Activated CD4-positive, alpha-beta memory T cell treated with anti-CD3 and anti-CD28 coated beads, Interleukin-2, amount 10 ng/mL, durations not matched to agents 7 days and 5 days (primary cell): ENCODE data around the gene DOC2B. TPM values are rescaled to one million over a fixed set of nuclear protein-coding genes. Genes with fewer than 3 reads are reported as not detected.
"Not testable (repeated sequence)": the region's sequence is repeated elsewhere in the genome, so short reads cannot be mapped to it uniquely, and the experiment has no call there.

Experiments used
- CTCF ChIA-PET: fragments of 350-600 bp; sonication (Branson Sonifier 250); formaldehyde crosslinking; loops from one replicate; lab custom pipeline; 2021; ENCODE audit warnings: antibody characterized with exemption, inconsistent platforms; lab: Charles Lee
- POLR2A ChIA-PET: fragments of 350-600 bp; sonication (Branson Sonifier 250); formaldehyde crosslinking; loops from one replicate; lab custom pipeline; 2021; ENCODE audit warnings: antibody characterized with exemption; lab: Charles Lee
- DNase-seq: peaks from one replicate; pipeline ENCODE4 v3.0.0-alpha.2; 2020
- H3K27ac Mint-ChIP-seq: one replicate; pipeline ENCODE4 v1.8.0; 2021; ENCODE audit warnings: mild to moderate bottlenecking, mixed read lengths
- H3K27me3 Mint-ChIP-seq: one replicate; pipeline ENCODE4 v1.8.0; 2021; ENCODE audit warnings: mixed read lengths
- H3K36me3 Mint-ChIP-seq: one replicate; pipeline ENCODE4 v1.8.0; 2021; ENCODE audit warnings: low read depth, mixed read lengths
- H3K4me1 Mint-ChIP-seq: one replicate; pipeline ENCODE4 v1.8.0; 2021; ENCODE audit warnings: mixed read lengths
- H3K4me3 Mint-ChIP-seq: one replicate; pipeline ENCODE4 v1.8.0; 2021; ENCODE audit warnings: mild to moderate bottlenecking, mixed read lengths
- H3K9me3 Mint-ChIP-seq: one replicate; pipeline ENCODE4 v1.8.0; 2021; ENCODE audit warnings: mixed read lengths
- total RNA-seq, 2 experiments: library from RNA; stranded (reverse); gene quantifications; one replicate each; pipeline ENCODE4 v1.2.3, GENCODE V29; 2021

DOC2B gene
- total RNA-seq, 2 experiments from 2014 or later = not detected

DNA sequence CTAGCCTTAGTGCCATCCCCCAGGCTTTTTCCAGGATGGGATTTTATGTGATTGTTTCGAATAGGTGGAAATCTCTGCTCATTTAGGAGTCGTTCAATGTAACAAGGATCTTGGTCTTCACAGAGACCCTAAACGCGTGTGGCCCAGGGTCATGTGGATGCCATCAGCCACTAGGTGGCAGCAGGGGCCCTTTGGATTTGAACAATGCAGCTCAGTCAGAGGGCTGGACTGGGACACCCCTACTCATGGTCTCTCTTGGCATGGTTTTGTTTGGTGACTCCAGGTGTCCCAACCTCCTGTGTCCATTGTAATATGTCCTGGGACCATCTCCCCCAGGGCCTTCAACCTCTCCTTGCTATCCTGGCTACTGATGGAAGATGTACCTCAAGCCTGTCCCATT, 44.9 kb downstream of the DOC2B start:
- H3K9me3 Mint-ChIP-seq, H3K4me3 Mint-ChIP-seq, H3K27me3 Mint-ChIP-seq, H3K36me3 Mint-ChIP-seq, H3K27ac Mint-ChIP-seq, H3K4me1 Mint-ChIP-seq, POLR2A ChIA-PET, CTCF ChIA-PET: not testable (repeated sequence)
- peak; percentile 79 for DNase-seq

DNA sequence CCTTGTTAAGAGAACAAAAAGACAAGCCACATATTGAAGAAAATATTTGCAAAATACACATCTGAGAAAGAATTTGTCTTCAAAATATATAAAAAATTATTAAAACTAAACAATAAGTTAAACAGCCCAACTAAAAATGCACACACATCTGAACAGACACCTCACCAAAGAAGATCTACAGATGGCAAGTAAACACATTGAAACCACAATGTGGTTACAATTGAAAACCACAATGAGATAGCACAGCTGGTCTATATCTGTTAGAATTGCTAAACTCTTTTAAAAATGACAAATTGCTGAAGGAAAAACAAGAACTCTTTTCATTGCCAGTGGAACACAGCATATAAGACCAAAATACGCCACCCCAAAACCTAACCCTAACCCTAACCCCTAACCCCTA, 45.6 kb downstream of the DOC2B start:
- H3K9me3 Mint-ChIP-seq, DNase-seq, H3K36me3 Mint-ChIP-seq, H3K4me3 Mint-ChIP-seq, CTCF ChIA-PET, POLR2A ChIA-PET, H3K27me3 Mint-ChIP-seq, H3K27ac Mint-ChIP-seq, H3K4me1 Mint-ChIP-seq: not testable (repeated sequence)

DNA sequence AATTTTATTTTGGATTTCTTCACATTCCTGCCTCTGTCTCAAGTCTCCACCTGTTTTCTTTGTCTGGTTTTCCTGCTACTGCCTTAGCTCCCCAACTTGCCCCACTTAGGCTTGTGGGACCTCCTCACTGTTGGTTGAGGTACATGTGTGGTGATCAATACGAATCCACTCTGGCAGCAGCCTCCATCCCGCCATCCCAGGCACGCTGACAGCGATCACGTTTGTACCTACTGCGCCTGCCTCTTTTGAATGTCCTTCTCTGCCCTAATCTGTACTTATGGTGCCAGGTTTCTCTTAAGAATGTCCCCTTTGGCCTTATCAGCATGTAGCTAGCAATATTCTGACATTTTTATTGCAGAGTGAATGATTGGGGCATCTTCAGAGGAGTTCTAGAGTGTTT, 46.4 kb downstream of the DOC2B start:
- H3K27ac Mint-ChIP-seq, H3K4me1 Mint-ChIP-seq, POLR2A ChIA-PET: not testable (repeated sequence)

DNA sequence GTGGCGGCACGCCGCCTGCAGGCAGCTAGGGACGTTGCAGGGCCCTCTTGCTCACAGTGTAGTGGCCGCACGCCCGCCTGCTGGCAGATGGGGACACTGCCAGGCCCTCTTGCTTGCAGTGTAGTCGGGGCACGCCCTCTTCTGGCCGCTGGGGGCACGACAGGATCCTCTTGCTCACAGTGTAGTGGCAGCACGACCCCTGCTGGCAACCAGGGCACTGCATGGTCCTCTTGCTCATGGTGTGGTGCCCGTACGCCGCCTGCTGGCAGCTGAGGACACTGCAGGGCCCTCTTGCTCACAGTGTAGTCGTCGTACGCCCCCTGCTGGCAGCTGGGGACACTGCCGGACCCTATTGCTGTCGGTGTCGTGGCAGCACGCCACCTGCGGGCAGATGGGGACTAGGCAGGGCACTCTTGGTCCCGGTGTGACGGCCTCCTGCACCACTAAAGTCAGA, 47.1 kb downstream of the DOC2B start:
- H3K4me1 Mint-ChIP-seq, CTCF ChIA-PET, H3K9me3 Mint-ChIP-seq, H3K27me3 Mint-ChIP-seq, H3K4me3 Mint-ChIP-seq, POLR2A ChIA-PET, H3K27ac Mint-ChIP-seq, H3K36me3 Mint-ChIP-seq: not testable (repeated sequence)
- peak; percentile 38 for DNase-seq

More for the DNA sequence above, 46.4 kb downstream of the DOC2B start:
- H3K4me3 Mint-ChIP-seq, DNase-seq, H3K36me3 Mint-ChIP-seq, CTCF ChIA-PET, H3K27me3 Mint-ChIP-seq, H3K9me3 Mint-ChIP-seq: not testable (repeated sequence)

DNA sequence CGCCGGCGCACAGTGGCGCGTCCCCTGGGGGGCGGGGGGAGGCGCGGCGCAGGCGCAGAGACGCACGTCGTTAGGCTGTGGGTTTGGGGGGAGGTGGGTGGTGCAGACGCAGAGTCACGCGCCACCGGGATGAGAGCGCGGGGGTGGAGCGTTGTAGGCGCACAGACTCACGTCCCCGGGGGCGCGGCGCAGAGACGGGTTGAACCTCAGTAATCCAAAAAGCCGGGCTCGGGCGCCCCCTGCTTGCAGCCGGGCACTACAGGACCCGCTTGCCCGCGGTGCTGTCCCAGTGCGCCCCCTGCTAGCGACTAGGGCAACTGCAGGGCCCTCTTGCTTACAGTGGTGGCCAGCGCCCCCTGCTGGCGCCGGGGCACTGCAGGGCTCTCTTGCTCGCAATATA, 47.5 kb downstream of the DOC2B start:
- H3K27ac Mint-ChIP-seq, H3K4me1 Mint-ChIP-seq, H3K9me3 Mint-ChIP-seq, POLR2A ChIA-PET, H3K27me3 Mint-ChIP-seq, H3K4me3 Mint-ChIP-seq, H3K36me3 Mint-ChIP-seq, CTCF ChIA-PET: not testable (repeated sequence)
- DNase-seq = peak; percentile 4

DNA sequence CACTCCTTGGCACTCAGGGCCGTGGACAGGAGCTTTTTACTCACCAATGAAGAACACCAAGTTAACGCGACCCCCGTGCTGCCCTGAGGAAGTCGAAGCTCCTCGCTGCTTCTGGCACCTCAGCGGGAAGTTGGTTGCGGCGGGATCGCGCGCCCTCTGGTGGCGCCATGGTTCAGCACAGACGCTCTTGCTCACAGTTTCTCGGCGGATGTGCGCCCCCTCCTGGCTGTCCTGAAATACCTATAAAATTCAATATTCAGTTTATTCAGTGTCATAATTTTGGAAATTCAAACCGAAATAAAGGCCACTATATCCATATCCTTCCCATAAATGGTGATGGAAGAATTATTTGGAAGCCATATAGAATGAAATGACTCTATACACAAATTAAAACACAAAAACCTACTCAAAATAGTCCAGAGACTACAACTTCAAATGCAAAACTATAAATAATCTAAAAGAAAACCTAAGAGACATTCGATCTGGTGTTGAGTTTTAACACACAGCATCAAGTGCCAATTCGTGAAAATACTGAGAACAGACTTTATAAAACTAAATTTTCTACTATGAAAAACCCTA, 63.0 kb downstream of the DOC2B start:
- H3K4me3 Mint-ChIP-seq, H3K27me3 Mint-ChIP-seq, H3K9me3 Mint-ChIP-seq, POLR2A ChIA-PET, CTCF ChIA-PET, H3K36me3 Mint-ChIP-seq, H3K27ac Mint-ChIP-seq, H3K4me1 Mint-ChIP-seq, DNase-seq: not testable (repeated sequence)

DNA sequence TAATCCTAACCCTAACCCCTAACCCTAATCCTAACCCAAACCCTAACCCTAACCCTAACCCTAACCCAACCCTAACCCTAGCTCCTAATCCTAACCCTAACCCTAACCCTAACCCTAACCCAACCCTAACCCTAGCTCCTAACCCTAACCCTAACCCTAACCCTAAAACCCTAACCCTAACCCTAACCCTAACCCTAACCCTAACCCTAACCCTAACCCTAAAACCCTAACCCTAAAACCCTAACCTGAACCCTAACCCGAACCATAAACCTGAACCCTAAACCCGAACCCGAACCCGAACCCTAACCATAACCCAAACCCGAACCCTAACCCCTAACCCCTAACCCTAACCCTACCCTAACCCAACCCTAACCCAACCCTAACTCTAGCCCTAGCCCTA, 68.3 kb downstream of the DOC2B start:
- H3K27ac Mint-ChIP-seq, H3K36me3 Mint-ChIP-seq, H3K27me3 Mint-ChIP-seq, DNase-seq, POLR2A ChIA-PET, H3K4me3 Mint-ChIP-seq, H3K9me3 Mint-ChIP-seq, H3K4me1 Mint-ChIP-seq, CTCF ChIA-PET: not testable (repeated sequence)

Other genes with a start within 250 kb of the DOC2B start
- not detected for gene SCGB1C2, start 44.1 kb downstream of the DOC2B start, total RNA-seq
- gene RPH3AL, start 171.2 kb upstream of the DOC2B start, total RNA-seq = 1 to 10 TPM; 2.5 to 2.8 TPM